H9 (cell line): Measurements from ENCODE around the gene NUDT3. TPM values are rescaled to one million over a fixed set of nuclear protein-coding genes. Genes with fewer than 3 reads are reported as not detected.
"Not testable (repeated sequence)": the region's sequence is repeated elsewhere in the genome, so short reads cannot be mapped to it uniquely, and the experiment has no call there.

ENCODE experiments used
- DNase-seq: peaks from one replicate; pipeline ENCODE4 v3.0.0-alpha.2; 2017
- H2AFZ ChIP-seq: one replicate; pipeline ENCODE4 v1.6.1; 2013; ENCODE audit warnings: mild to moderate bottlenecking, low read length, control low read depth, moderate library complexity
- H2AK5ac ChIP-seq: 2 replicates; pipeline ENCODE4 v1.6.1; 2013; ENCODE audit warnings: low read length, control low read depth, mixed read lengths; ENCODE audit not compliant: insufficient read length
- H2BK120ac ChIP-seq: one replicate; pipeline ENCODE4 v1.6.1; 2013; ENCODE audit warnings: low read depth, mild to moderate bottlenecking, low read length, control low read depth, inconsistent platforms; ENCODE audit not compliant: poor library complexity, severe bottlenecking
- H2BK12ac ChIP-seq: 2 replicates; pipeline ENCODE4 v1.6.1; 2013; ENCODE audit warnings: low read length, control low read depth, mixed read lengths, low read depth; ENCODE audit not compliant: insufficient read length
- H2BK15ac ChIP-seq: 2 replicates; pipeline ENCODE4 v1.6.1; 2013; ENCODE audit warnings: low read depth, low read length, control low read depth
- H2BK20ac ChIP-seq: one replicate; pipeline ENCODE4 v1.6.1; 2013; ENCODE audit warnings: low read depth, mild to moderate bottlenecking, low read length, control low read depth, inconsistent platforms; ENCODE audit not compliant: poor library complexity, severe bottlenecking
- H2BK5ac ChIP-seq: 2 replicates; pipeline ENCODE4 v1.6.1; 2013; ENCODE audit warnings: low read length, control low read depth, mixed read lengths; ENCODE audit not compliant: insufficient read length
- H3K14ac ChIP-seq: 2 replicates; pipeline ENCODE4 v1.6.1; 2013; ENCODE audit warnings: low read length, control low read depth; ENCODE audit not compliant: insufficient read depth
- H3K18ac ChIP-seq: 2 replicates; pipeline ENCODE4 v1.6.1; 2013; ENCODE audit warnings: low read depth, mild to moderate bottlenecking, mixed read lengths, low read length, control low read depth; ENCODE audit not compliant: insufficient read length
- H3K23ac ChIP-seq: 2 replicates; pipeline ENCODE4 v1.6.1; 2013; ENCODE audit warnings: low read length, control low read depth, mixed read lengths, low read depth; ENCODE audit not compliant: insufficient read length
- H3K23me2 ChIP-seq: 2 replicates; pipeline ENCODE4 v1.6.1; 2013; ENCODE audit warnings: low read depth, mild to moderate bottlenecking, mixed read lengths, low read length, control low read depth; ENCODE audit not compliant: insufficient read length, poor library complexity, severe bottlenecking
- H3K27ac ChIP-seq: 2 replicates; pipeline ENCODE4 v1.5.1; 2013; ENCODE audit warnings: low read length, control low read depth, mixed read lengths, low read depth; ENCODE audit not compliant: insufficient read length
- H3K27me3 ChIP-seq: 2 replicates; pipeline ENCODE4 v1.6.1; 2013; ENCODE audit warnings: low read length, control low read depth, inconsistent platforms; ENCODE audit not compliant: insufficient read depth
- H3K4ac ChIP-seq: 2 replicates; pipeline ENCODE4 v1.6.1; 2013; ENCODE audit warnings: low read depth, mild to moderate bottlenecking, control low read depth, inconsistent platforms, low read length, moderate library complexity
- H3K4me1 ChIP-seq: 2 replicates; pipeline ENCODE4 v1.6.1; 2013; ENCODE audit warnings: low read length, control low read depth, inconsistent platforms; ENCODE audit not compliant: insufficient read depth
- H3K4me2 ChIP-seq: 2 replicates; pipeline ENCODE4 v1.6.1; 2013; ENCODE audit warnings: low read length, control low read depth, mixed read lengths; ENCODE audit not compliant: insufficient read length, insufficient read depth
- H3K56ac ChIP-seq: 2 replicates; pipeline ENCODE4 v1.6.1; 2013; ENCODE audit warnings: low read depth, mild to moderate bottlenecking, mixed read lengths, low read length, control low read depth; ENCODE audit not compliant: insufficient read length
- H3K79me1 ChIP-seq: 2 replicates; pipeline ENCODE4 v1.6.1; 2013; ENCODE audit warnings: low read depth, mild to moderate bottlenecking, moderate library complexity, low read length, control low read depth, inconsistent platforms; ENCODE audit not compliant: insufficient read depth, poor library complexity, severe bottlenecking
- H3K79me2 ChIP-seq: 2 replicates; pipeline ENCODE4 v1.6.1; 2013; ENCODE audit warnings: low read length, control low read depth, inconsistent platforms; ENCODE audit not compliant: insufficient read depth
- H3K9ac ChIP-seq: 2 replicates; pipeline ENCODE4 v1.6.1; 2013; ENCODE audit warnings: low read length, control low read depth, mixed read lengths; ENCODE audit not compliant: insufficient read length; ENCODE audit errors: extremely low read depth
- H3K9me3 ChIP-seq: one replicate; pipeline ENCODE4 v1.6.1; 2013; ENCODE audit warnings: low read depth, low read length, inconsistent platforms; ENCODE audit not compliant: control insufficient read depth
- H3T11ph ChIP-seq: one replicate; pipeline ENCODE4 v1.6.1; 2013; ENCODE audit warnings: mild to moderate bottlenecking, low read length, control low read depth, inconsistent platforms
- H4K20me1 ChIP-seq: one replicate; pipeline ENCODE4 v1.6.1; 2013; ENCODE audit not compliant: control insufficient read depth, insufficient read length, insufficient read depth
- H4K5ac ChIP-seq: 2 replicates; pipeline ENCODE4 v1.6.1; 2013; ENCODE audit warnings: low read depth, mild to moderate bottlenecking, mixed read lengths, low read length, control low read depth; ENCODE audit not compliant: insufficient read length
- H4K8ac ChIP-seq: replicated peaks from 2 replicates; pipeline ENCODE4 v1.6.1; 2013; ENCODE audit warnings: low read length, control low read depth, mixed read lengths, low read depth; ENCODE audit not compliant: insufficient read length
- H4K91ac ChIP-seq: 2 replicates; pipeline ENCODE4 v1.6.1; 2013; ENCODE audit warnings: low read depth, mild to moderate bottlenecking, moderate library complexity, mixed read lengths, low read length, control low read depth; ENCODE audit not compliant: insufficient read length
- H3K27ac Mint-ChIP-seq, 3 experiments: 2 replicates in 2 of 3; 3 replicates in 1 of 3; pipeline ENCODE4 v1.8.0; 2020 to 2021; ENCODE audit warnings: mixed read lengths in 3 of 3, mild to moderate bottlenecking in 1 of 3, moderate library complexity in 1 of 3
- H3K27me3 Mint-ChIP-seq: 2 replicates; pipeline ENCODE4 v1.8.0; 2021; ENCODE audit warnings: low read depth, mild to moderate bottlenecking, moderate library complexity, mixed read lengths
- H3K36me3 Mint-ChIP-seq, 3 experiments: 2 replicates in 2 of 3; 3 replicates in 1 of 3; pipeline ENCODE4 v1.8.0; 2020 to 2021; ENCODE audit warnings: low read depth in 3 of 3, mixed read lengths in 3 of 3; ENCODE audit not compliant: insufficient read depth in 1 of 3
- H3K4me1 Mint-ChIP-seq, 2 experiments: 2 replicates each; pipeline ENCODE4 v1.8.0; 2020; ENCODE audit warnings: mixed read lengths in 2 of 2
- H3K4me3 Mint-ChIP-seq, 2 experiments: 2 replicates in 1 of 2; 3 replicates in 1 of 2; pipeline ENCODE4 v1.8.0; 2020 to 2021; ENCODE audit warnings: mild to moderate bottlenecking in 2 of 2, mixed read lengths in 2 of 2, moderate library complexity in 1 of 2
- H3K9me3 Mint-ChIP-seq, 2 experiments: 2 replicates in 1 of 2; 3 replicates in 1 of 2; pipeline ENCODE4 v1.8.0; 2020; ENCODE audit warnings: mild to moderate bottlenecking in 2 of 2, mixed read lengths in 2 of 2, moderate library complexity in 1 of 2
- CTCF ChIP-seq: fragments of 200-600 bp; sonication (generic); conservative IDR thresholded peaks from 3 replicates; pipeline ENCODE4 v1.8.0; 2021; ENCODE audit warnings: antibody characterized with exemption, mild to moderate bottlenecking
- WGBS: extraction: QIAGEN DNeasy Blood & Tissue Kit; methylation state at CpG from one replicate; pipeline ENCODE4 v1.1.7; 2013; ENCODE audit warnings: missing lambda C conversion rate, low lambda C conversion rate, mixed read lengths; ENCODE audit not compliant: insufficient read length; ENCODE audit errors: extremely low coverage; 5-methylcytosine and 5-hydroxymethylcytosine counted together
- total RNA-seq: library from RNA; stranded (reverse); gene quantifications from 2 replicates; pipeline ENCODE4 v1.2.1, GENCODE V29; 2021

The NUDT3 gene
- total RNA-seq, 1 experiment from 2014 or later, result 23.6 TPM

GRCh38 chr6:34331371-34332050, 61.0 kb downstream of the NUDT3 start:
- H3K27me3 ChIP-seq, result no peaks in the 10 kb centered on the region
- H3K4ac ChIP-seq, result no peak overlapping the region
- H3K9ac ChIP-seq, result no peak overlapping the region
- no peak overlapping the region for H4K5ac ChIP-seq
- no peak overlapping the region for H3K23ac ChIP-seq
- H2AFZ ChIP-seq, result no peak overlapping the region
- TF ChIP-seq CTCF, result no peak
- H3K18ac ChIP-seq, result no peak overlapping the region
- no peak overlapping the region for H2BK15ac ChIP-seq
- Mint-ChIP-seq H3K9me3 (no peaks in the 10 kb centered on the region; a peak in 1 of 5 replicates), H3K36me3 (peaks cover 6 to 16% (median 13%) of the 10 kb centered on the region in 3 experiments), H3K27ac (no peak overlapping the region), H3K4me1 (peaks cover 3 to 10% of the 10 kb centered on the region in 2 experiments; a peak in 2 of 4 replicates), H3K27me3 (no peaks in the 10 kb centered on the region), H3K4me3 (no peak overlapping the region)
- no peaks in the 10 kb centered on the region for H3K23me2 ChIP-seq
- no peak overlapping the region for H2BK20ac ChIP-seq
- H4K20me1 ChIP-seq, result no peaks in the 10 kb centered on the region
- no peak overlapping the region for H3T11ph ChIP-seq
- no peaks in the 10 kb centered on the region for H3K4me1 ChIP-seq
- no peak overlapping the region for H3K56ac ChIP-seq
- no peak overlapping the region for H4K8ac ChIP-seq
- DNase-seq, result no peak
- no peak overlapping the region for H2AK5ac ChIP-seq
- H4K91ac ChIP-seq, result no peak overlapping the region
- no peak overlapping the region for H3K27ac ChIP-seq
- no peak overlapping the region for H2BK12ac ChIP-seq
- no peaks in the 10 kb centered on the region for H3K9me3 ChIP-seq
- H3K79me2 ChIP-seq, result no peaks in the 10 kb centered on the region
- H3K4me2 ChIP-seq, result no peak overlapping the region
- H2BK120ac ChIP-seq, result no peak overlapping the region
- no peaks in the 10 kb centered on the region for H3K79me1 ChIP-seq
- no CpG with 5 or more reads among the region's 7 CpGs for WGBS
- no peak overlapping the region for H2BK5ac ChIP-seq
- no peak overlapping the region for H3K14ac ChIP-seq

DNA sequence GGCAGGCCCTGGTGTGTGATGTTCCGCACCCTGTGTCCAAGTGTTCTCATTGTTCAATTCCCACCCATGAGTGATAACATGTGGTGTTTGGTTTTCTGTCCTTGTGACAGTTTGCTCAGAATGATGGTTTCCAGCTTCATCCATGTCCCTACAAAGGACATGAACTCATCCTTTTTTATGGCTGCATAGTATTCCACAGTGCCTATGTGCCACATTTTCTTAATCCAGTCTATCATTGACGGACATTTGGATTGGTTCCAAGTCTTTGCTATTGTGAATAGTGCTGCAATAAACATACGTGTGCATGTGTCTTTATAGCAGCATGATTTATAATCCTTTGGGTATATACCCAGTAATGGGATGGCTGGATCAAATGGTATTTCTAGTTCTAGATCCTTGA, 62.7 kb downstream of the NUDT3 start:
- H3K9me3 ChIP-seq, H2AFZ ChIP-seq, H3K27ac ChIP-seq, H3K4me2 ChIP-seq, H2BK15ac ChIP-seq, H3K9ac ChIP-seq, H3K56ac ChIP-seq, H2BK5ac ChIP-seq, H3K27me3 Mint-ChIP-seq, H2AK5ac ChIP-seq, H3K4me3 Mint-ChIP-seq, H4K8ac ChIP-seq, DNase-seq, H2BK120ac ChIP-seq, H4K91ac ChIP-seq, H3K23me2 ChIP-seq, H4K5ac ChIP-seq, H3K27me3 ChIP-seq, H3K9me3 Mint-ChIP-seq, H3K23ac ChIP-seq, H3K4me1 ChIP-seq, H3K18ac ChIP-seq, H3K27ac Mint-ChIP-seq, H2BK12ac ChIP-seq, H3K79me2 ChIP-seq, H3K14ac ChIP-seq, H4K20me1 ChIP-seq, H2BK20ac ChIP-seq, H3K79me1 ChIP-seq, H3K4ac ChIP-seq, H3T11ph ChIP-seq: not testable (repeated sequence)
- Mint-ChIP-seq H3K4me1 (peaks cover 4 to 12% of the 10 kb centered on the region in 2 experiments), H3K36me3 (peaks cover 6 to 13% (median 12%) of the 10 kb centered on the region in 3 experiments; a peak in 6 of 7 replicates)
- no CpG with 5 or more reads among the region's 3 CpGs for WGBS
